H9 (cell line): ENCODE results near the gene ZNF555. TPM values are rescaled to one million over a fixed set of nuclear protein-coding genes. Genes with fewer than 3 reads are reported as not detected.

Experiments
- DNase-seq: peaks from one replicate; pipeline ENCODE4 v3.0.0-alpha.2; 2017
- H2AFZ ChIP-seq: one replicate; pipeline ENCODE4 v1.6.1; 2013; ENCODE audit warnings: mild to moderate bottlenecking, low read length, control low read depth, moderate library complexity
- H2AK5ac ChIP-seq: 2 replicates; pipeline ENCODE4 v1.6.1; 2013; ENCODE audit warnings: low read length, control low read depth, mixed read lengths; ENCODE audit not compliant: insufficient read length
- H2BK120ac ChIP-seq: one replicate; pipeline ENCODE4 v1.6.1; 2013; ENCODE audit warnings: low read depth, mild to moderate bottlenecking, low read length, control low read depth, inconsistent platforms; ENCODE audit not compliant: poor library complexity, severe bottlenecking
- H2BK12ac ChIP-seq: 2 replicates; pipeline ENCODE4 v1.6.1; 2013; ENCODE audit warnings: low read length, control low read depth, mixed read lengths, low read depth; ENCODE audit not compliant: insufficient read length
- H2BK15ac ChIP-seq: 2 replicates; pipeline ENCODE4 v1.6.1; 2013; ENCODE audit warnings: low read depth, low read length, control low read depth
- H2BK20ac ChIP-seq: one replicate; pipeline ENCODE4 v1.6.1; 2013; ENCODE audit warnings: low read depth, mild to moderate bottlenecking, low read length, control low read depth, inconsistent platforms; ENCODE audit not compliant: poor library complexity, severe bottlenecking
- H2BK5ac ChIP-seq: 2 replicates; pipeline ENCODE4 v1.6.1; 2013; ENCODE audit warnings: low read length, control low read depth, mixed read lengths; ENCODE audit not compliant: insufficient read length
- H3K14ac ChIP-seq: 2 replicates; pipeline ENCODE4 v1.6.1; 2013; ENCODE audit warnings: low read length, control low read depth; ENCODE audit not compliant: insufficient read depth
- H3K18ac ChIP-seq: 2 replicates; pipeline ENCODE4 v1.6.1; 2013; ENCODE audit warnings: low read depth, mild to moderate bottlenecking, mixed read lengths, low read length, control low read depth; ENCODE audit not compliant: insufficient read length
- H3K23ac ChIP-seq: 2 replicates; pipeline ENCODE4 v1.6.1; 2013; ENCODE audit warnings: low read length, control low read depth, mixed read lengths, low read depth; ENCODE audit not compliant: insufficient read length
- H3K23me2 ChIP-seq: 2 replicates; pipeline ENCODE4 v1.6.1; 2013; ENCODE audit warnings: low read depth, mild to moderate bottlenecking, mixed read lengths, low read length, control low read depth; ENCODE audit not compliant: insufficient read length, poor library complexity, severe bottlenecking
- H3K27ac ChIP-seq: 2 replicates; pipeline ENCODE4 v1.5.1; 2013; ENCODE audit warnings: low read length, control low read depth, mixed read lengths, low read depth; ENCODE audit not compliant: insufficient read length
- H3K27me3 ChIP-seq: 2 replicates; pipeline ENCODE4 v1.6.1; 2013; ENCODE audit warnings: low read length, control low read depth, inconsistent platforms; ENCODE audit not compliant: insufficient read depth
- H3K4ac ChIP-seq: 2 replicates; pipeline ENCODE4 v1.6.1; 2013; ENCODE audit warnings: low read depth, mild to moderate bottlenecking, control low read depth, inconsistent platforms, low read length, moderate library complexity
- H3K4me1 ChIP-seq: 2 replicates; pipeline ENCODE4 v1.6.1; 2013; ENCODE audit warnings: low read length, control low read depth, inconsistent platforms; ENCODE audit not compliant: insufficient read depth
- H3K4me2 ChIP-seq: 2 replicates; pipeline ENCODE4 v1.6.1; 2013; ENCODE audit warnings: low read length, control low read depth, mixed read lengths; ENCODE audit not compliant: insufficient read length, insufficient read depth
- H3K56ac ChIP-seq: 2 replicates; pipeline ENCODE4 v1.6.1; 2013; ENCODE audit warnings: low read depth, mild to moderate bottlenecking, mixed read lengths, low read length, control low read depth; ENCODE audit not compliant: insufficient read length
- H3K79me1 ChIP-seq: 2 replicates; pipeline ENCODE4 v1.6.1; 2013; ENCODE audit warnings: low read depth, mild to moderate bottlenecking, moderate library complexity, low read length, control low read depth, inconsistent platforms; ENCODE audit not compliant: insufficient read depth, poor library complexity, severe bottlenecking
- H3K79me2 ChIP-seq: 2 replicates; pipeline ENCODE4 v1.6.1; 2013; ENCODE audit warnings: low read length, control low read depth, inconsistent platforms; ENCODE audit not compliant: insufficient read depth
- H3K9ac ChIP-seq: 2 replicates; pipeline ENCODE4 v1.6.1; 2013; ENCODE audit warnings: low read length, control low read depth, mixed read lengths; ENCODE audit not compliant: insufficient read length; ENCODE audit errors: extremely low read depth
- H3K9me3 ChIP-seq: one replicate; pipeline ENCODE4 v1.6.1; 2013; ENCODE audit warnings: low read depth, low read length, inconsistent platforms; ENCODE audit not compliant: control insufficient read depth
- H3T11ph ChIP-seq: one replicate; pipeline ENCODE4 v1.6.1; 2013; ENCODE audit warnings: mild to moderate bottlenecking, low read length, control low read depth, inconsistent platforms
- H4K20me1 ChIP-seq: one replicate; pipeline ENCODE4 v1.6.1; 2013; ENCODE audit not compliant: control insufficient read depth, insufficient read length, insufficient read depth
- H4K5ac ChIP-seq: 2 replicates; pipeline ENCODE4 v1.6.1; 2013; ENCODE audit warnings: low read depth, mild to moderate bottlenecking, mixed read lengths, low read length, control low read depth; ENCODE audit not compliant: insufficient read length
- H4K8ac ChIP-seq: replicated peaks from 2 replicates; pipeline ENCODE4 v1.6.1; 2013; ENCODE audit warnings: low read length, control low read depth, mixed read lengths, low read depth; ENCODE audit not compliant: insufficient read length
- H4K91ac ChIP-seq: 2 replicates; pipeline ENCODE4 v1.6.1; 2013; ENCODE audit warnings: low read depth, mild to moderate bottlenecking, moderate library complexity, mixed read lengths, low read length, control low read depth; ENCODE audit not compliant: insufficient read length
- H3K27ac Mint-ChIP-seq, 3 experiments: 2 replicates in 2 of 3; 3 replicates in 1 of 3; pipeline ENCODE4 v1.8.0; 2020 to 2021; ENCODE audit warnings: mixed read lengths in 3 of 3, mild to moderate bottlenecking in 1 of 3, moderate library complexity in 1 of 3
- H3K27me3 Mint-ChIP-seq: 2 replicates; pipeline ENCODE4 v1.8.0; 2021; ENCODE audit warnings: low read depth, mild to moderate bottlenecking, moderate library complexity, mixed read lengths
- H3K36me3 Mint-ChIP-seq, 3 experiments: 2 replicates in 2 of 3; 3 replicates in 1 of 3; pipeline ENCODE4 v1.8.0; 2020 to 2021; ENCODE audit warnings: low read depth in 3 of 3, mixed read lengths in 3 of 3; ENCODE audit not compliant: insufficient read depth in 1 of 3
- H3K4me1 Mint-ChIP-seq, 2 experiments: 2 replicates each; pipeline ENCODE4 v1.8.0; 2020; ENCODE audit warnings: mixed read lengths in 2 of 2
- H3K4me3 Mint-ChIP-seq, 2 experiments: 2 replicates in 1 of 2; 3 replicates in 1 of 2; pipeline ENCODE4 v1.8.0; 2020 to 2021; ENCODE audit warnings: mild to moderate bottlenecking in 2 of 2, mixed read lengths in 2 of 2, moderate library complexity in 1 of 2
- H3K9me3 Mint-ChIP-seq, 2 experiments: 2 replicates in 1 of 2; 3 replicates in 1 of 2; pipeline ENCODE4 v1.8.0; 2020; ENCODE audit warnings: mild to moderate bottlenecking in 2 of 2, mixed read lengths in 2 of 2, moderate library complexity in 1 of 2
- WGBS: extraction: QIAGEN DNeasy Blood & Tissue Kit; methylation state at CpG from one replicate; pipeline ENCODE4 v1.1.7; 2013; ENCODE audit warnings: missing lambda C conversion rate, low lambda C conversion rate, mixed read lengths; ENCODE audit not compliant: insufficient read length; ENCODE audit errors: extremely low coverage; 5-methylcytosine and 5-hydroxymethylcytosine counted together
- total RNA-seq: library from RNA; stranded (reverse); gene quantifications from 2 replicates; pipeline ENCODE4 v1.2.1, GENCODE V29; 2021
- TF ChIP-seq, protein P1 (sequence below): fragments of 200-600 bp; sonication (generic); conservative IDR thresholded peaks from 3 replicates; pipeline ENCODE4 v1.8.0; 2021; ENCODE audit warnings: antibody characterized with exemption, mild to moderate bottlenecking

Gene ZNF555
- total RNA-seq, 1 experiment from 2014 or later: 7.8 TPM

DNA sequence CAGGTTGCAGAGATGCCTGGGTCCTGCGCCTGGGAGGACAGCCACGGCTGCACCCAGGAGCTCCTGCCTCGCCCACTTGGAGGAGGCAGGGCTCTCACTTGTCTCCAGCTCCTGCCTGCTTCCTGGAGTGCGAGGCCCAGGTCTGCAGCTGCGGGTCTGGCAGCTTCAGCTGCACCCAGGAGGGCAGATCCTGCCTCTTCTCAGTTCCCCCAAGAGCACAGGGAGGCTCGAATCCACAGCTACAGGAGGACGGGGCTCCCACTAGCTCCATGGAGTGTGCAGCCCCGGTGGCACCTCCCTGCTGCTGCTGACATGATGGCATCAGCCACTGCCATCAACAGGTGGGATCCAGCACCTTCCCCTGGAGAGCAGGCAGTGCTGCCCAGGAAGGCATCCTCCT is 17.1 kb upstream of the ZNF555 start:
- no peaks in the 10 kb centered on the region for H3K79me1 ChIP-seq
- TF ChIP-seq, protein P1, sequence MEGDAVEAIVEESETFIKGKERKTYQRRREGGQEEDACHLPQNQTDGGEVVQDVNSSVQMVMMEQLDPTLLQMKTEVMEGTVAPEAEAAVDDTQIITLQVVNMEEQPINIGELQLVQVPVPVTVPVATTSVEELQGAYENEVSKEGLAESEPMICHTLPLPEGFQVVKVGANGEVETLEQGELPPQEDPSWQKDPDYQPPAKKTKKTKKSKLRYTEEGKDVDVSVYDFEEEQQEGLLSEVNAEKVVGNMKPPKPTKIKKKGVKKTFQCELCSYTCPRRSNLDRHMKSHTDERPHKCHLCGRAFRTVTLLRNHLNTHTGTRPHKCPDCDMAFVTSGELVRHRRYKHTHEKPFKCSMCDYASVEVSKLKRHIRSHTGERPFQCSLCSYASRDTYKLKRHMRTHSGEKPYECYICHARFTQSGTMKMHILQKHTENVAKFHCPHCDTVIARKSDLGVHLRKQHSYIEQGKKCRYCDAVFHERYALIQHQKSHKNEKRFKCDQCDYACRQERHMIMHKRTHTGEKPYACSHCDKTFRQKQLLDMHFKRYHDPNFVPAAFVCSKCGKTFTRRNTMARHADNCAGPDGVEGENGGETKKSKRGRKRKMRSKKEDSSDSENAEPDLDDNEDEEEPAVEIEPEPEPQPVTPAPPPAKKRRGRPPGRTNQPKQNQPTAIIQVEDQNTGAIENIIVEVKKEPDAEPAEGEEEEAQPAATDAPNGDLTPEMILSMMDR: no peak
- Mint-ChIP-seq H3K36me3 (peaks cover 34 to 49% (median 39%) of the 10 kb centered on the region in 3 experiments), H3K27ac (no peak overlapping the region), H3K9me3 (peaks cover 21 to 37% of the 10 kb centered on the region in 2 experiments), H3K4me3 (no peak overlapping the region), H3K27me3 (no peaks in the 10 kb centered on the region), H3K4me1 (peaks cover 3% of the 10 kb centered on the region in 2 experiments; a peak in 1 of 4 replicates)
- no peak overlapping the region for H3K18ac ChIP-seq
- no CpG with 5 or more reads among the region's 8 CpGs for WGBS
- no peak overlapping the region for H3T11ph ChIP-seq
- H3K27ac ChIP-seq: no peak overlapping the region
- H4K91ac ChIP-seq: no peak overlapping the region
- no peak overlapping the region for H3K56ac ChIP-seq
- H3K4me1 ChIP-seq: no peaks in the 10 kb centered on the region
- H3K14ac ChIP-seq: no peak overlapping the region
- no peak overlapping the region for H4K8ac ChIP-seq
- H3K79me2 ChIP-seq: no peaks in the 10 kb centered on the region
- no peak overlapping the region for H2BK20ac ChIP-seq
- peaks cover 6% of the 10 kb centered on the region for H3K9me3 ChIP-seq
- no peak overlapping the region for H2BK12ac ChIP-seq
- H2AFZ ChIP-seq: no peak overlapping the region
- H2BK120ac ChIP-seq: no peak overlapping the region
- DNase-seq: no peak
- H3K4ac ChIP-seq: no peak overlapping the region
- H4K20me1 ChIP-seq: peaks cover 2% of the 10 kb centered on the region
- H2BK5ac ChIP-seq: no peak overlapping the region
- no peak overlapping the region for H4K5ac ChIP-seq
- H3K23ac ChIP-seq: no peak overlapping the region
- H2AK5ac ChIP-seq: no peak overlapping the region
- H3K27me3 ChIP-seq: no peaks in the 10 kb centered on the region
- H2BK15ac ChIP-seq: no peak overlapping the region
- no peaks in the 10 kb centered on the region for H3K23me2 ChIP-seq
- no peak overlapping the region for H3K4me2 ChIP-seq
- no peak overlapping the region for H3K9ac ChIP-seq
